WTC11 (cell line): ENCODE measurements around the gene PAK1. TPM values are rescaled to one million over a fixed set of nuclear protein-coding genes. Genes with fewer than 3 reads are reported as not detected.
"Not testable (repeated sequence)": the region's sequence is repeated elsewhere in the genome, so short reads cannot be mapped to it uniquely, and the experiment has no call there.

Experiments used
- ATAC-seq: fragments of 200-7000 bp; cut with Tn5 transposase; 2 replicates; pipeline ENCODE4 v1.10.0; 2021; ENCODE audit warnings: mild to moderate bottlenecking, moderate library complexity
- CTCF ChIA-PET: fragments of 300-600 bp; sonication (Branson Sonifier 250); formaldehyde crosslinking; loops from one replicate; lab custom pipeline; 2021; ENCODE audit warnings: antibody characterized with exemption; lab: Charles Lee
- POLR2A ChIA-PET: fragments of 350-600 bp; sonication (Branson Sonifier 250); formaldehyde crosslinking; loops from one replicate; lab custom pipeline; 2021; ENCODE audit warnings: antibody characterized with exemption; lab: Charles Lee
- DNase-seq: peaks from one replicate; pipeline ENCODE4 v3.0.0; 2021; ENCODE audit warnings: low spot score
- H3K27ac Mint-ChIP-seq: 2 replicates; pipeline ENCODE4 v1.8.0; 2021; ENCODE audit warnings: mixed read lengths
- H3K27me3 Mint-ChIP-seq: 2 replicates; pipeline ENCODE4 v1.8.0; 2021; ENCODE audit warnings: low read depth, mild to moderate bottlenecking, moderate library complexity, mixed read lengths
- H3K36me3 Mint-ChIP-seq: 2 replicates; pipeline ENCODE4 v1.8.0; 2021; ENCODE audit warnings: mixed read lengths
- H3K4me1 Mint-ChIP-seq: 2 replicates; pipeline ENCODE4 v1.8.0; 2022; ENCODE audit warnings: mixed read lengths
- H3K4me3 Mint-ChIP-seq: 2 replicates; pipeline ENCODE4 v1.8.0; 2021; ENCODE audit warnings: mild to moderate bottlenecking, moderate library complexity, mixed read lengths
- H3K9me3 Mint-ChIP-seq: 2 replicates; pipeline ENCODE4 v1.8.0; 2021; ENCODE audit warnings: mixed read lengths
- CBFB ChIP-seq: sonication (generic); formaldehyde crosslinking; IDR thresholded peaks from 2 replicates; pipeline ENCODE4 v1.8.1; 2022; ENCODE audit warnings: mild to moderate bottlenecking, low read depth, missing genetic modification reagents
- CREB1 ChIP-seq: sonication (generic); formaldehyde crosslinking; IDR thresholded peaks from 2 replicates; pipeline ENCODE4 v1.8.0; 2023; ENCODE audit warnings: mild to moderate bottlenecking, missing genetic modification reagents
- EMX1 ChIP-seq: fragments of 250-450 bp; sonication (Bioruptor Pico); IDR thresholded peaks from 2 replicates; pipeline ENCODE4 v1.8.0; 2021; ENCODE audit warnings: mild to moderate bottlenecking
- GRHL2 ChIP-seq: fragments of 250-450 bp; sonication (Bioruptor Pico); IDR thresholded peaks from 2 replicates; pipeline ENCODE4 v1.8.0; 2022; ENCODE audit warnings: mild to moderate bottlenecking, moderate library complexity; ENCODE audit not compliant: insufficient replicate concordance, severe bottlenecking
- MXD4 ChIP-seq: fragments of 250-450 bp; sonication (Bioruptor Pico); IDR thresholded peaks from 2 replicates; pipeline ENCODE4 v1.8.0; 2021; ENCODE audit warnings: mild to moderate bottlenecking, moderate library complexity, borderline replicate concordance
- NFE2L1 ChIP-seq: sonication (generic); formaldehyde crosslinking; IDR thresholded peaks from 2 replicates; pipeline ENCODE4 v1.8.1; 2023; ENCODE audit warnings: missing genetic modification reagents
- NR1H2 ChIP-seq: sonication (generic); formaldehyde crosslinking; IDR thresholded peaks from 2 replicates; pipeline ENCODE4 v1.9.0; 2021; ENCODE audit warnings: mild to moderate bottlenecking, moderate library complexity, missing genetic modification reagents
- OVOL2 ChIP-seq: fragments of 250-450 bp; sonication (Bioruptor Pico); IDR thresholded peaks from 2 replicates; pipeline ENCODE4 v1.9.0; 2021; ENCODE audit warnings: mild to moderate bottlenecking, borderline replicate concordance
- SMAD4 ChIP-seq: sonication (generic); formaldehyde crosslinking; IDR thresholded peaks from 2 replicates; pipeline ENCODE4 v1.8.0; 2022; ENCODE audit warnings: mild to moderate bottlenecking, missing genetic modification reagents
- SOX15 ChIP-seq: fragments of 250-450 bp; sonication (Bioruptor Pico); IDR thresholded peaks from 2 replicates; pipeline ENCODE4 v1.9.0; 2021; ENCODE audit warnings: mild to moderate bottlenecking
- ZNF138 ChIP-seq: sonication (generic); formaldehyde crosslinking; conservative IDR thresholded peaks from 2 replicates; pipeline ENCODE4 v1.8.1; 2022; ENCODE audit warnings: mild to moderate bottlenecking, moderate library complexity, missing genetic modification reagents
- ZNF219 ChIP-seq: sonication (generic); formaldehyde crosslinking; IDR thresholded peaks from 2 replicates; pipeline ENCODE4 v1.8.0; 2023; ENCODE audit warnings: missing genetic modification reagents, mild to moderate bottlenecking, borderline replicate concordance
- ZNF396 ChIP-seq: fragments of 250-450 bp; sonication (Bioruptor Pico); IDR thresholded peaks from 2 replicates; pipeline ENCODE4 v1.8.0; 2021; ENCODE audit warnings: mild to moderate bottlenecking, moderate library complexity, borderline replicate concordance
- ZNF416 ChIP-seq: fragments of 250-450 bp; sonication (Bioruptor Pico); IDR thresholded peaks from 2 replicates; pipeline ENCODE4 v1.9.0; 2021; ENCODE audit warnings: mild to moderate bottlenecking, inconsistent platforms
- total RNA-seq: library from RNA; stranded (reverse); gene quantifications from 3 replicates; pipeline ENCODE4 v1.2.3, GENCODE V29; 2021
- TF ChIP-seq, protein P1 (sequence below): sonication (generic); formaldehyde crosslinking; IDR thresholded peaks from 2 replicates; pipeline ENCODE4 v1.8.1; 2022; ENCODE audit warnings: low read depth, mild to moderate bottlenecking, moderate library complexity, missing genetic modification reagents, borderline replicate concordance
- TF ChIP-seq, protein P2 (sequence below): sonication (generic); formaldehyde crosslinking; conservative IDR thresholded peaks from 2 replicates; pipeline ENCODE4 v1.8.1; 2022; ENCODE audit warnings: mild to moderate bottlenecking, missing genetic modification reagents
- TF ChIP-seq, protein P3 (sequence below): fragments of 250-450 bp; sonication (Bioruptor Pico); IDR thresholded peaks from 2 replicates; pipeline ENCODE4 v1.9.0; 2021; ENCODE audit warnings: moderate library complexity, mild to moderate bottlenecking, inconsistent platforms, borderline replicate concordance
- TF ChIP-seq, protein P4 (sequence below): fragments of 250-450 bp; sonication (Bioruptor Pico); IDR thresholded peaks from 2 replicates; pipeline ENCODE4 v1.9.0; 2021; ENCODE audit warnings: mild to moderate bottlenecking, borderline replicate concordance
- TF ChIP-seq, protein P5 (sequence below): sonication (generic); formaldehyde crosslinking; IDR thresholded peaks from 2 replicates; pipeline ENCODE4 v1.8.0; 2023; ENCODE audit warnings: mild to moderate bottlenecking, missing genetic modification reagents

The PAK1 gene
- total RNA-seq, 1 experiment from 2014 or later = 160 TPM

DNA sequence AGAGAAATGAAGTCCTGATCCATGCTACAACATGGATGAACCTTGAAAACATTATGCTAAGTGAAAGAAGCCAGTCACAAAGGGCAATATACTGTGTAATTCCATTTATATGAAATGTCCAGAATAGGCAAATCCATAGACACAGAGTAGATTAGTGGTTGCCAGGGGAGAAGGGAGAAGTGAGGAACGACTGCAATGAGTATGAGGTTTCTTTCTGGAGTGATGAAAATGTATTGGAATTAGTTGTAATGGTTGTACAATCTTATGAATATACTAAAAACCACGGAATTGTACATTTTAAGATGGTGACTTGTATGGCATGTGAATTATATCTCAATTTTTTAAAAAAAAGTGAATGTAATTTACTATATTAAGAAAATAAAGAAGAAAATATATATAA lies 89.3 kb downstream of the PAK1 start (continued):
- TF ChIP-seq, protein P1, sequence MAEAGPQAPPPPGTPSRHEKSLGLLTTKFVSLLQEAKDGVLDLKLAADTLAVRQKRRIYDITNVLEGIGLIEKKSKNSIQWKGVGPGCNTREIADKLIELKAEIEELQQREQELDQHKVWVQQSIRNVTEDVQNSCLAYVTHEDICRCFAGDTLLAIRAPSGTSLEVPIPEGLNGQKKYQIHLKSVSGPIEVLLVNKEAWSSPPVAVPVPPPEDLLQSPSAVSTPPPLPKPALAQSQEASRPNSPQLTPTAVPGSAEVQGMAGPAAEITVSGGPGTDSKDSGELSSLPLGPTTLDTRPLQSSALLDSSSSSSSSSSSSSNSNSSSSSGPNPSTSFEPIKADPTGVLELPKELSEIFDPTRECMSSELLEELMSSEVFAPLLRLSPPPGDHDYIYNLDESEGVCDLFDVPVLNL (CRISPR knock-in tag) = no peak
- TF ChIP-seq SOX15 (CRISPR knock-in tag) (no peak), ZNF416 (CRISPR knock-in tag) (no peak), CBFB (CRISPR knock-in tag) (no peak)

DNA sequence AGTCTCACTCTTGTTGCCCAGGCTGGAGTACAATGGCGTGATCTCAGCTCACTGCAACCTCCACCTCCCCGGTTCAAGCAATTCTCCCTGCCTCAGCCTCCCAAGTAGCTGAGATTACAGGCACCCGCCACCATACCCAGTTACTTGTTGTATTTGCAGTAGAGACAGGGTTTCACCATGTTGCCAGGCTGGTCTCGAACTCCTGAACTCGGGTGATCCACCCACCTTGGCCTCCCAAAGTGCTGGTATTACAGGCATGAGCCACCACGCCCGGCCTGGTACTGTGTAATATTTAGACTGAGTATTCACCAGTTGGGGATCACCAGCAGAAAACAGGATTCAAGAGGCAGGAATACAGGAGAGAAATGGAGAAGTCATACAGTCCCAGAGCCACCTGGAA lies 90.5 kb downstream of the PAK1 start:
- H3K9me3 Mint-ChIP-seq, DNase-seq, POLR2A ChIA-PET, ATAC-seq, H3K4me1 Mint-ChIP-seq, H3K4me3 Mint-ChIP-seq, H3K27ac Mint-ChIP-seq, H3K27me3 Mint-ChIP-seq: not testable (repeated sequence)
- CTCF ChIA-PET = interaction anchor here (0.6 to 0.7 kb wide), 2 partner anchors 57 to 510 kb away, joined by 3 read pairs; no protein-coding TSS in a partner anchor
- H3K36me3 Mint-ChIP-seq = peaks cover 33% of the 10 kb centered on the region

DNA sequence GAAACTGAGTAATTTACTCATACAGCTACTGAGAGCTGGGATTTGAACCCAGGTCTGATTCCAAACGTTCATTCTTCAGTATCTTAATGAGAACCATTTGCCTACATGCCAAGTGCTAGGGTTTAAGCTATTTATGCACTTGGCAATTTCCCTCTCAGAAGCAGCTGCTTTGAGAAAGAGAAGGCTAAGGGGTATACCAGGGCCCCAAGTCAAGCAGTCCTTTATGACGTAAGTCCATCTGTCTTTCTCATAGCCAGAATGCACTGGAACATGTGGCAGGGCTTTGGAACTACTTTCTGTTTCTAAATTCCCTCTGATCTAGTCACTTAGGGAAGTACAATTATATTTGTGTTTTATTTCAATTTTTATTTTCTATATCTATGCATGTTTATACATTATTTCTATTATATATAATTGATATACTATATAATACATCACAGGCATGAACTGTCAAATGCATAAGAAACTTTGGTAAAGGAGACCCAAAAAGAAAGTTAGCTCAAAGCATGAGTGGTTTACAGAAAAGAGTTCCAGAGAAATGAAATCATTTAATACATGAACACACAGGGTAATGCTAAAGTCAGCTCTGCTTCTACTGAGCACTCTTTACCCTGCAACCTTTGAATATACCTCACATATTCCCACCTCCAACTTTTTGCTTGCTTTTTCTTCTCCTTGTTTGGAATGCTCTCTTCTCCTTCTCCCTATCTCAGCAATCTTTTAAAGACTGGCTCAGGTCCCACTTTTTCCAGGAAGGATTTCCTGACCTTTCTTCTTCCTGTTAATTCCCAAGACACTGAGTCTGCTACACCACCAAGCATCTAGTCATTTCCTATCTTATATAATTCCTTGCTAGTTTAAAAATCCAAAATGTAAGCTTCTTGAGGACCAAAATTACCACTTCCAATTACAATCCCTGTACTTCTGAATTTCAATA lies 91.9 kb downstream of the PAK1 start:
- no peak for TF ChIP-seq ZNF396
- no peak for TF ChIP-seq NR1H2 (CRISPR knock-in tag)
- no peak for TF ChIP-seq OVOL2 (CRISPR knock-in tag)
- no peak for TF ChIP-seq SMAD4
- POLR2A ChIA-PET = no interaction called here
- Mint-ChIP-seq H3K4me1 (no peaks in the 10 kb centered on the region), H3K36me3 (peaks cover 44% of the 10 kb centered on the region), H3K27me3 (no peaks in the 10 kb centered on the region), H3K4me3 (no peak overlapping the region), H3K27ac (peak overlapping the region; percentile 57), H3K9me3 (no peaks in the 10 kb centered on the region)
- CTCF ChIA-PET = no interaction called here
- no peak for DNase-seq
- no peak for ATAC-seq

DNA sequence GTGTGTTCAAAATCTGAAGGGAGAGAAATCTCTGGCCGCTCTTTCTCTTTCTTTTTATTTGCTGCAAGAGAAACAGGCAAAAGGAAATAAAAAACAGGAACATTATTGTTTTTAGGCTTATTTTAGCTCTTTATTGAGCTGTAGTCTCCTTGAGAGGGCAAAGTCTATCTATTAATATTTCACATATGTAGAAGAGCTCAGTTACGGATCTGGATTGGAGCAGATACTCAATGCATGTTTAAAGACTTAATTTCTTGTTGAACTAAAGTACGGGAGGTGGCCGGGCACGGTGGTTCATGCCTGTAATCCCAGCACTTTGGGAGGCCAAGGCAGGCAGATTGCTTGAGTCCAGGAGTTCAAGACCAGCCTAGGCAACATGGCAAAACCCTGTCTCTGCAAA lies 94.0 kb downstream of the PAK1 start:
- CTCF ChIA-PET = interaction anchor here (0.8 kb wide), 1 partner anchor 333 kb away, joined by 4 read pairs; no protein-coding TSS in a partner anchor
- DNase-seq (no peak), ATAC-seq (no peak)
- H3K27ac Mint-ChIP-seq = peak overlapping the region; percentile 28
- H3K4me3 Mint-ChIP-seq = no peak overlapping the region
- H3K36me3 Mint-ChIP-seq = peaks cover 57% of the 10 kb centered on the region
- H3K27me3 Mint-ChIP-seq = no peaks in the 10 kb centered on the region
- H3K9me3 Mint-ChIP-seq = no peaks in the 10 kb centered on the region
- no peaks in the 10 kb centered on the region for H3K4me1 Mint-ChIP-seq
- POLR2A ChIA-PET = no interaction called here
- TF ChIP-seq GRHL2 (CRISPR knock-in tag) (no peak), MXD4 (CRISPR knock-in tag) (no peak), NFE2L1 (CRISPR knock-in tag) (no peak), ZNF219 (no peak), ZNF138 (CRISPR knock-in tag) (no peak), SOX15 (CRISPR knock-in tag) (no peak), ZNF396 (no peak), EMX1 (CRISPR knock-in tag) (no peak), CREB1 (CRISPR knock-in tag) (no peak)
- TF ChIP-seq, protein P2, sequence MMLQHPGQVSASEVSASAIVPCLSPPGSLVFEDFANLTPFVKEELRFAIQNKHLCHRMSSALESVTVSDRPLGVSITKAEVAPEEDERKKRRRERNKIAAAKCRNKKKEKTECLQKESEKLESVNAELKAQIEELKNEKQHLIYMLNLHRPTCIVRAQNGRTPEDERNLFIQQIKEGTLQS (CRISPR knock-in tag) = no peak
- TF ChIP-seq, protein P3, sequence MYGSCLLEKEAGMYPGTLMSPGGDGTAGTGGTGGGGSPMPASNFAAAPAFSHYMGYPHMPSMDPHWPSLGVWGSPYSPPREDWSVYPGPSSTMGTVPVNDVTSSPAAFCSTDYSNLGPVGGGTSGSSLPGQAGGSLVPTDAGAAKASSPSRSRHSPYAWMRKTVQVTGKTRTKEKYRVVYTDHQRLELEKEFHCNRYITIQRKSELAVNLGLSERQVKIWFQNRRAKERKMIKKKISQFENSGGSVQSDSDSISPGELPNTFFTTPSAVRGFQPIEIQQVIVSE = no peak
- TF ChIP-seq, protein P4, sequence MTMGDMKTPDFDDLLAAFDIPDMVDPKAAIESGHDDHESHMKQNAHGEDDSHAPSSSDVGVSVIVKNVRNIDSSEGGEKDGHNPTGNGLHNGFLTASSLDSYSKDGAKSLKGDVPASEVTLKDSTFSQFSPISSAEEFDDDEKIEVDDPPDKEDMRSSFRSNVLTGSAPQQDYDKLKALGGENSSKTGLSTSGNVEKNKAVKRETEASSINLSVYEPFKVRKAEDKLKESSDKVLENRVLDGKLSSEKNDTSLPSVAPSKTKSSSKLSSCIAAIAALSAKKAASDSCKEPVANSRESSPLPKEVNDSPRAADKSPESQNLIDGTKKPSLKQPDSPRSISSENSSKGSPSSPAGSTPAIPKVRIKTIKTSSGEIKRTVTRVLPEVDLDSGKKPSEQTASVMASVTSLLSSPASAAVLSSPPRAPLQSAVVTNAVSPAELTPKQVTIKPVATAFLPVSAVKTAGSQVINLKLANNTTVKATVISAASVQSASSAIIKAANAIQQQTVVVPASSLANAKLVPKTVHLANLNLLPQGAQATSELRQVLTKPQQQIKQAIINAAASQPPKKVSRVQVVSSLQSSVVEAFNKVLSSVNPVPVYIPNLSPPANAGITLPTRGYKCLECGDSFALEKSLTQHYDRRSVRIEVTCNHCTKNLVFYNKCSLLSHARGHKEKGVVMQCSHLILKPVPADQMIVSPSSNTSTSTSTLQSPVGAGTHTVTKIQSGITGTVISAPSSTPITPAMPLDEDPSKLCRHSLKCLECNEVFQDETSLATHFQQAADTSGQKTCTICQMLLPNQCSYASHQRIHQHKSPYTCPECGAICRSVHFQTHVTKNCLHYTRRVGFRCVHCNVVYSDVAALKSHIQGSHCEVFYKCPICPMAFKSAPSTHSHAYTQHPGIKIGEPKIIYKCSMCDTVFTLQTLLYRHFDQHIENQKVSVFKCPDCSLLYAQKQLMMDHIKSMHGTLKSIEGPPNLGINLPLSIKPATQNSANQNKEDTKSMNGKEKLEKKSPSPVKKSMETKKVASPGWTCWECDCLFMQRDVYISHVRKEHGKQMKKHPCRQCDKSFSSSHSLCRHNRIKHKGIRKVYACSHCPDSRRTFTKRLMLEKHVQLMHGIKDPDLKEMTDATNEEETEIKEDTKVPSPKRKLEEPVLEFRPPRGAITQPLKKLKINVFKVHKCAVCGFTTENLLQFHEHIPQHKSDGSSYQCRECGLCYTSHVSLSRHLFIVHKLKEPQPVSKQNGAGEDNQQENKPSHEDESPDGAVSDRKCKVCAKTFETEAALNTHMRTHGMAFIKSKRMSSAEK = no peak
- TF ChIP-seq, protein P5, sequence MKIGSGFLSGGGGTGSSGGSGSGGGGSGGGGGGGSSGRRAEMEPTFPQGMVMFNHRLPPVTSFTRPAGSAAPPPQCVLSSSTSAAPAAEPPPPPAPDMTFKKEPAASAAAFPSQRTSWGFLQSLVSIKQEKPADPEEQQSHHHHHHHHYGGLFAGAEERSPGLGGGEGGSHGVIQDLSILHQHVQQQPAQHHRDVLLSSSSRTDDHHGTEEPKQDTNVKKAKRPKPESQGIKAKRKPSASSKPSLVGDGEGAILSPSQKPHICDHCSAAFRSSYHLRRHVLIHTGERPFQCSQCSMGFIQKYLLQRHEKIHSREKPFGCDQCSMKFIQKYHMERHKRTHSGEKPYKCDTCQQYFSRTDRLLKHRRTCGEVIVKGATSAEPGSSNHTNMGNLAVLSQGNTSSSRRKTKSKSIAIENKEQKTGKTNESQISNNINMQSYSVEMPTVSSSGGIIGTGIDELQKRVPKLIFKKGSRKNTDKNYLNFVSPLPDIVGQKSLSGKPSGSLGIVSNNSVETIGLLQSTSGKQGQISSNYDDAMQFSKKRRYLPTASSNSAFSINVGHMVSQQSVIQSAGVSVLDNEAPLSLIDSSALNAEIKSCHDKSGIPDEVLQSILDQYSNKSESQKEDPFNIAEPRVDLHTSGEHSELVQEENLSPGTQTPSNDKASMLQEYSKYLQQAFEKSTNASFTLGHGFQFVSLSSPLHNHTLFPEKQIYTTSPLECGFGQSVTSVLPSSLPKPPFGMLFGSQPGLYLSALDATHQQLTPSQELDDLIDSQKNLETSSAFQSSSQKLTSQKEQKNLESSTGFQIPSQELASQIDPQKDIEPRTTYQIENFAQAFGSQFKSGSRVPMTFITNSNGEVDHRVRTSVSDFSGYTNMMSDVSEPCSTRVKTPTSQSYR (CRISPR knock-in tag) = no peak
